Measurements from ENCODE around the gene AFAP1.
A peak's percentile ranks its signal among the peaks of the same experiment; 100 is the strongest.

AFAP1 gene

DNA sequence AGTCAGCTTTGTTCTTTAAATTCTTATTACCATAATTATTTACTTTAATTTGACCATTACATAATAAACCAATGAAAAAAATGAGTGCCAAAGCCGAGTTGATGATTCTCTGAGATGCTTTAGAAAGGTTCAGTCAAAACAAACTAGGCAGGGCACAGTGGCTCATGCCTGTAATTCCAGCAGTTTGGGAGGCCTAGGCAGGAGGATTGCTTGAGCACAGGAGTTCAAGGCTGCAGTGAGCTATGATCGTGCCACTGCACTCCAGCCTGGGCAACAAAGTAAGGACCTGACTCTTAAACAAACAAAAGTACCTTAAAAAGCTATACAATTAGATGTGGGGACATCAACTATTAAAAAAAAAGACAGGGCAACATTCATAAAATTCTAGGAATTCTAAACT lies 75.0 kb downstream of the AFAP1 start:
- Mint-ChIP-seq H3K4me3 (no peak overlapping the region), H3K4me1 (ENCODE audit: low read depth) (peaks cover 24% of the 10 kb centered on the region), H3K9me3 (ENCODE audit: low read depth) (peaks cover 5% of the 10 kb centered on the region), H3K36me3 (peaks cover 6% of the 10 kb centered on the region), H3K27ac (no peak overlapping the region), H3K27me3 (no peaks in the 10 kb centered on the region)

DNA sequence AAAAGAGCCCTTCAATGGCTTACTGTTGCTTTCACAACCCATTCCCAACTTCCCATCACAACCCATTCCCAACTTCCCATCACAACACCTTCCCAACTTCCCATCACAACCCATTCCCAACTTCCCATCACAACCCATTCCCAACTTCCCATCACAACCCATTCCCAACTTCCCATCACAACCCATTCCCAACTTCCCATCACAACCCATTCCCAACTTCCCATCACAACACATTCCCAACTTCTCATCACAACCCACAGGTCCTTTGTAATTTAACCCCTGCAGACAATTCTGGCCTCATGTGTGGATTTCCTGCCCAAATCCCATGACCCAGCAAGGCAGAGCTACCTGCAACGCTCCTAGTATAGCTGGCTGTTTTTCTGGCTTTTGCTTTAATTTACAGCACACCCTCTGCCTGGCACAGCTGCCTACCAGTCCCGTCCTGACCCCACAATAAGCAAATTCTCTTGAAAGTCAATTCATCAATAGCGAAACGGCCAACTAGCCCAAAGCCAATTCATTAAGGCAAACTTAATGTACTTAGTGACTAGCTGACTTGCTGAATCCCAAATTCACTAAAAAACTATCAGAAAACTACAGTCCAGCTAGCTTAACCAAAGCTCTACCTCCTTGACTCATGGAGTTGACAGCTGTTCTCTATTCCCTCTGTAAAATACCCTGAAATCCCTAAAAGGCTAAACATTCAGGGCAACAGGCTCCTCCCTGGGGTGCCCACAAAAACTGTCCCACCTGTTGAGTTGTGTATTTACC lies 75.6 kb downstream of the AFAP1 start:
- Mint-ChIP-seq H3K4me3 (peak overlapping the region; percentile 56), H3K27ac (peak overlapping the region; percentile 64)

DNA sequence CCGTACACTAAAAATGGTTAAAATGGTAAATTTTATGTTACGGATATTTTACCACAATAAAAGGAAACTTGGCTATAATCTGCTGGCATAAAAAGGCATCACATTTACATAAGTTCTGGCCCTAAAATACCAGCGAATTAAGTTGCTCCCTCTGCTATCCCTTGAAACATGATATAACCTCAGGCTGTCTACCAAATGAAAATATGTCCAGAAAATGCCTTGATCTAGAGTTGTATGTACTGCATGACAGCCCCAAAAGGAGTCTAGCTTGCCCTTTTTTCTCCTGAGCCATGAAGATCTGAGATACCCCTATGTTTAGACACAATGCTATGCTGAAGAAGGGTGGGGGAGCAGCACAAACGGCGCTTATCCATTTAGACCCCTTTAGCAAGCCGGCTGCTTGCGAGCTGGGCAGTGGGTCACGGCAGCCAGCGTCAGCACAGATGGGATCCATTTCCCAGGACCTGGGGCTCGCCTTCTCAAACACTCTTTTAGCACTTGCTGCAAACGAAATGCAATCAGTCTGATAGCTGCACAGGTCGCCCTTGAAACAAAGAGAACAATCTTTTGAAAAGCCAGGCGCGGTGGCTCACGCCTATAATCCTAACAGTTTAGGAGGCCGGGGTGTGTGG lies 77.0 kb downstream of the AFAP1 start:
- Mint-ChIP-seq H3K27me3 (no peaks in the 10 kb centered on the region), H3K4me1 (ENCODE audit: low read depth) (peaks cover 20% of the 10 kb centered on the region), H3K4me3 (no peak overlapping the region), H3K27ac (no peak overlapping the region), H3K36me3 (peaks cover 6% of the 10 kb centered on the region), H3K9me3 (ENCODE audit: low read depth) (peaks cover 5% of the 10 kb centered on the region)

More for the DNA sequence above, 75.6 kb downstream of the AFAP1 start:
- H3K36me3 Mint-ChIP-seq, result peaks cover 6% of the 10 kb centered on the region
- H3K27me3 Mint-ChIP-seq, result no peaks in the 10 kb centered on the region
- H3K4me1 Mint-ChIP-seq (ENCODE audit: low read depth), result peaks cover 24% of the 10 kb centered on the region
- peaks cover 5% of the 10 kb centered on the region for H3K9me3 Mint-ChIP-seq (ENCODE audit: low read depth)

DNA sequence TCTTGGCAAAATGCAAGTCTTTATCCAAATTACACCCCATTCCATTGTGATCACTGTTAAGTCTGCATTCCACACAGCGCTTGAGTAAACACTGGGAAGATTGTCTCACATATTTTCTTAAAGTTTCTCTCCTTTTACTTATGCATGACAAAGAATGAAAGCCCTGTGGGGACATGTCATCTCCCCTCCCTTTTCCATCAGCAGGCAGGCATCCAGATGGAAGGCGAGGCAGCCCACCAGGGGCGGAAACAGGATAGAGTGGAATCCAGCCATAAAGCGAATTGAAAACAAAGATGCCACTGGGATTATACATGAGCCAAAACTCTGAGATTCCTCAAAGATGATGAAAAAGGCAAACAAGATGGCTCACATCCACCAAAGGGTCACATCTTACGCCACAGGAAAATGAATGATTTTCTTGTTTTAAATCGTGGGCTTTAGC lies 78.2 kb downstream of the AFAP1 start:
- H3K27me3 Mint-ChIP-seq, result no peaks in the 10 kb centered on the region
- peak overlapping the region; percentile 51 for H3K27ac Mint-ChIP-seq
- H3K4me3 Mint-ChIP-seq, result no peak overlapping the region
- peaks cover 6% of the 10 kb centered on the region for H3K36me3 Mint-ChIP-seq
- peaks cover 30% of the 10 kb centered on the region for H3K4me1 Mint-ChIP-seq (ENCODE audit: low read depth)
- H3K9me3 Mint-ChIP-seq (ENCODE audit: low read depth), result peaks cover 5% of the 10 kb centered on the region

DNA sequence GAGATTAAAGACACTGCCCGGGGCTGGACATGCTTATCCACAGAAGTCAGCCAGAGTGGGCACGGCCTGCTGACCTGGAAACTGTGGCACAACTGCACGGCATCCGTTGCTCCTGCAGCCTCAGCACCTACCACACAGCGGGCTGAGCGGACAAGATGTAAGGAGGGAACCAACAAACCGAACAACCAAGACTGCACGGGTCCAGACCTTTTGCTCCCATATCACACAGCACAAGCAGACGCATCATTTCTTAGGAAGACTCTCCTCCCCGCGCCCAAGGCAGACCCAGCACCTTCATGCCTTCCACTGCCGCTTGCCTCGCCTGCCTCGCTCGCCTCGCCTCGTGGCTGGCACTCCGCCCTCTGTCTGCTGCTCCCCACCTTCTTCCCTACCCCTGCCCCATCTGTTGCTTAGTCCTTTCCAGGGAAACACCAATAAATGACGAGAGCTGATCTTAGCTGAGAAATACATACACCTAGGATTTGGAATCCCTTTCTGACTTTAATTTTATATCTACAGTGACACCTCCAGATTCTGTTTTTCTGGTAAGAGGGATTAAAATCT lies 79.0 kb downstream of the AFAP1 start:
- peaks cover 5% of the 10 kb centered on the region for H3K9me3 Mint-ChIP-seq (ENCODE audit: low read depth)
- no peak overlapping the region for H3K4me3 Mint-ChIP-seq
- H3K36me3 Mint-ChIP-seq, result peaks cover 6% of the 10 kb centered on the region
- H3K27ac Mint-ChIP-seq, result no peak overlapping the region
- peaks cover 37% of the 10 kb centered on the region for H3K4me1 Mint-ChIP-seq (ENCODE audit: low read depth)
- no peaks in the 10 kb centered on the region for H3K27me3 Mint-ChIP-seq

DNA sequence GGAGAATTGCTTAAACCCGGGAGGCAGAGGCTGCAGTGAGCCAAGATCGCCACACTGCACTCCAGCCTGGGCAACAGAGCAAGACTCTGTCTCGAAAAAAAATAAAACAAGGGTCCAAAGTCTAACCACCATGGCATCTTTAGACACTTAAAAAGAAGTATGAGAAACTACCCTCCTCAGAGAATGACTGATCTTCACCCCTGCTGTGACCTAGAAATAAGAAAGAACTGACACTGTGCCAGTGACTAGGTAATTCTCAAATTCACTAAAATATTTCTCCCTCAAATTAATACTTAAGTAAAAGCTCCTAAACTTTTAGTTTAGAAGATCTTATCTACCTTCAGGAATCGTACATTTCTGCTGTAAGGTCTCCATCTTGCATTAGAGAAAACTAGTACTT lies 80.3 kb downstream of the AFAP1 start:
- H3K4me3 Mint-ChIP-seq, result no peak overlapping the region
- H3K27ac Mint-ChIP-seq, result peak overlapping the region; percentile 11
- peaks cover 45% of the 10 kb centered on the region for H3K4me1 Mint-ChIP-seq (ENCODE audit: low read depth)
- H3K9me3 Mint-ChIP-seq (ENCODE audit: low read depth), result peaks cover 4% of the 10 kb centered on the region
- H3K27me3 Mint-ChIP-seq, result no peaks in the 10 kb centered on the region
- H3K36me3 Mint-ChIP-seq, result peaks cover 4% of the 10 kb centered on the region

DNA sequence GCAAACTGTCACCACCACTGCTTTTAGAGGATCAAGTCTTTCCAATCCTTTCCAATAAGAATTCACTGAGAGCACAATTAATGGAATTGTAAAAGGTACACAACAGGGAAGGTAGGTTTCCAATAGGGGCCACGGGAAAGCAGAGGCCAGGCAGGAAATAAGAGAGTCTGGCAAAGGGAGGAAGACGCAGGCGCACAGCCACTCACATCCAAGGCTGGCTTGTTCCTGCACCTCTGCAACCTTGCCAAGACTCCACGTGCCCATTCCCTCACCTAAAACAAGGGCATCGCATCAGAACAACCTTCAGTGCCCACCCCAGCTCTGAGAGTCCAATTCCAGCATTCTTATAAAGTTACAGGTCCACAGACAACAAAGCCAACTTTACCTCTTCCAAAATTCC lies 81.2 kb downstream of the AFAP1 start:
- H3K27me3 Mint-ChIP-seq, result no peaks in the 10 kb centered on the region
- H3K4me3 Mint-ChIP-seq, result no peak overlapping the region
- no peaks in the 10 kb centered on the region for H3K9me3 Mint-ChIP-seq (ENCODE audit: low read depth)
- peaks cover 49% of the 10 kb centered on the region for H3K4me1 Mint-ChIP-seq (ENCODE audit: low read depth)
- peak overlapping the region; percentile 31 for H3K27ac Mint-ChIP-seq
- peaks cover 1% of the 10 kb centered on the region for H3K36me3 Mint-ChIP-seq

DNA sequence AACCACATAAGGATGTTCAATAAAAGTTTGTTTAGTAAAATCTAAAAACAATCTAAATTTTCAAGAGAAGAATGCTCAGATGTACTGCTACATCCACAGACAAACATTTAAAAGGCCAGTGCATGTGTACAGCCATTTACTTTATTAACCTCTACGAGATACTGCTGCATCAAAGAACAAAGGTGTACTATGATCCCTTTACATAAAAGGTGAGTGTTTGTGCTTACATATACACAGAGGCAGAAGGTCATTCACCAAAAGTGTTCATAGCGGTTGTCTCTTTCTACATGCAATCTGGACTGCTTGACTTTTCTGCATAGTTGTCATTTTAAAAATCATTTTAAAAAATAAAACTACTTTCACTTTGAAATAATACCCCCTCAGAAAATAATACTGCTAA lies 81.7 kb downstream of the AFAP1 start:
- Mint-ChIP-seq H3K36me3 (peaks cover 3% of the 10 kb centered on the region), H3K27me3 (no peaks in the 10 kb centered on the region), H3K27ac (peak overlapping the region; percentile 31), H3K9me3 (ENCODE audit: low read depth) (no peaks in the 10 kb centered on the region), H3K4me1 (ENCODE audit: low read depth) (peaks cover 51% of the 10 kb centered on the region), H3K4me3 (no peak overlapping the region)

DNA sequence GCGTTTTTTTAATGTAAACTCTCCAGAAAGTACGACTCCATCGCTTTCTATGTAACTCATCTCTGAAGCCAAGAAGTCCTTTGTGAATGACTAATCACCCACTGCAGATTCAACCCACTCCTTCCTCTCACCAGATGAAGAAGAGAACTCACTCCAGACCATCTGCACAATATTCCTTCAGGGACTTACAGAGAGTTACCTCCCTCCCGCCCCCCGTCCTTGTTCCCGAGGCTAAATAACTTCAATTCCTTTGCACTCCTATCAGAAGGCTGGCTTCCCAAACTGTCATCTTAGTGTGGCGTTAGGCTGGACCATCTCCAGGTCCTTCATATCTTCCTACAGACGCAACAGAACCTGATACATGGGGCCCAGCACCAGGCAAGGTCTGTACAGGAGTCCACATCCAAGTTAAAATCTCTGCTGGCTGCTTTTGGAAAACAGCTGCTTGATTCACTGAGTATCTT lies 82.4 kb downstream of the AFAP1 start:
- Mint-ChIP-seq H3K4me1 (ENCODE audit: low read depth) (peaks cover 58% of the 10 kb centered on the region), H3K4me3 (peak overlapping the region; percentile 80), H3K27me3 (no peaks in the 10 kb centered on the region), H3K36me3 (peaks cover 3% of the 10 kb centered on the region), H3K9me3 (ENCODE audit: low read depth) (no peaks in the 10 kb centered on the region), H3K27ac (peak overlapping the region; percentile 83)

DNA sequence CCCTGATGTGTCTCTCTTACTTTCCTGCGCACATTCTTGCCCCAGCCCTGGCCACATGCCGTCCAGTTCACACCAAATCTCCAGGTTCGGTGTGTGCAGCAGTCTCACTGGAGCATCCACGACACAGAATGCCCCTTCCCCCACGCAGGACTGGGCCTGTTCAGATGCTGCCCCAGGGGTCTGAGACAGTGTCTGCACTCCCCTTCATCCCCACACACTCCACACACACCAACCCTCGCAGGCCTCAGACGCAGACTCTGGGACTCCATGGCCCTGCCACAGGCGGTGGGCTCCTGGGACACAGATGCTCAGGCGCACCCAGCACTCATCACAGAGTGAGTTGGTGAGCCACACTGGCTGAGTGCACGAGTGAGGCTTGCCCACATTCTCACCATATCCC lies 83.9 kb downstream of the AFAP1 start:
- H3K27me3 Mint-ChIP-seq, result no peaks in the 10 kb centered on the region
- peaks cover 3% of the 10 kb centered on the region for H3K36me3 Mint-ChIP-seq
- H3K9me3 Mint-ChIP-seq (ENCODE audit: low read depth), result no peaks in the 10 kb centered on the region
- no peak overlapping the region for H3K27ac Mint-ChIP-seq
- peaks cover 72% of the 10 kb centered on the region for H3K4me1 Mint-ChIP-seq (ENCODE audit: low read depth)
- H3K4me3 Mint-ChIP-seq, result peak overlapping the region; percentile 47

DNA sequence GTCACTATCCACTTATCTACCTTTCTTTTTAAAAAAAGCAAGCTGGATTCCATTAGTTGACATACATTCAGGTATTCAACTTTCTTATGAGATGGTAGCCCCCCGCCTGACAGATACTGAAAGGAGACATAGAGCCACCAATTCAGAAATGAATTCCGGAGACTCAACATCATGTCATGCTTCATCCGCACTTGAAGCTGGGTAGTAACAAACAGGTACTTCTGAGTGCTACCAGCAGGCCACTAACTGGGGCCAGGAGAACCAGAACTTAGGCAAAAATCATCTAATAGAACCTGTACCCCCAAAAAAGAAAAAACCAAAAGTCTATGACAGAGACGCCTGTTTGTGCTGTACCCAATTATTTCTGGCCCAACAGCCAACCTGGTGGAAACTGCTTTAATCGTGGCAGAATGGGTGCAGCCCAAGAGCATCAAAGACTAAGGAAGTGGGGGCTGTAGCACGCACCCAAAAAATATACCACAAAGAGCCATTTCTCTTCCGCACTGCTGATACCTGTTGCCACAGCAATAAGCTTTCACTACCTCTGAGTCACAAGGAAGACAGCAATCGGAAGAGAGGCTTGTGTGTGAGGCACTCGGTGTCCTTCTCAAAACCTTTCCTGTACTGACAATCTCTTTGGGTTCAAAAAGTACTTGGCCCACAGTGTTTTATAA lies 84.8 kb downstream of the AFAP1 start:
- Mint-ChIP-seq H3K9me3 (ENCODE audit: low read depth) (no peaks in the 10 kb centered on the region), H3K27ac (peak overlapping the region; percentile 88), H3K36me3 (peaks cover 5% of the 10 kb centered on the region), H3K4me1 (ENCODE audit: low read depth) (peaks cover 78% of the 10 kb centered on the region), H3K27me3 (no peaks in the 10 kb centered on the region), H3K4me3 (peak overlapping the region; percentile 74)

DNA sequence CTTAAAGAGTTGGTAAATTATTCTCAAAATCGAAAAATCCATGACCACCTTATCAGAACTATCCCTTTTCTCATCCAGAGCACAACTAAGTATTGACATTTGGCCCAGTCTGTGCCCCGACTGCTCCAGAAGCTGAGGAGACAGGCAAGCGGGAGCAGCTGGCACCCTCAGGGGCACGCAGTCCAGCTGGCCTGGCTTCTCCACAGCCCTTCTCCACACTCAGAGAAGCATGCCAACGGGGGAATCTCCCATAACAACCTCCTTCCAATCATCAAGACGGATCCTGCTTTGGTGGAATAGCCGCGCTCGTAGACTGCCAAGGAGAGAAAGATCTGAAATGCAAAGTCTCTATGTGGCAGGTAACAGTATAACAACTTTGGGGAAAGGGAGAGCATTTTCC lies 85.4 kb downstream of the AFAP1 start:
- Mint-ChIP-seq H3K4me1 (ENCODE audit: low read depth) (peaks cover 82% of the 10 kb centered on the region), H3K27me3 (no peaks in the 10 kb centered on the region)

DNA sequence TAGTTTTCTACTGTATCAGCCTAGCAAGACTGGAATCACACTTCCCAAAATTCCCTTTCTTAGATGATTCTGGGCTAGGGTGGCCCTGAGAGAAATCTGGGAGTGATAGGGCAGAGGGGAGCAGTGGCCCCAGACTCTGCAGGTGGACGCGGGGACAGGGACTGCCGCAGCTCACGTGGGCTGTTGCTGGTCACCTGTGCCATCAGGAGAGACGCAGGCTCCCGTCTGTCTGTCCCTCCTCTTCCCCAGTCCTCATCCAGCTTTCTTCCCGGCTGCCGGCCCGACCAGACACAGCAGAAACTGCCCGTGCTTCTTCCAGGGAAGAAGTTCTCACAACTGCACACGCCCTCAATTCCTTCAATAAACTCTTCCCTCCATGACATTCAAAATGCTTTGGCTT lies 86.4 kb downstream of the AFAP1 start:
- Mint-ChIP-seq H3K4me3 (no peak overlapping the region), H3K27ac (peak overlapping the region; percentile 69), H3K27me3 (no peaks in the 10 kb centered on the region), H3K36me3 (peaks cover 10% of the 10 kb centered on the region), H3K9me3 (ENCODE audit: low read depth) (no peaks in the 10 kb centered on the region), H3K4me1 (ENCODE audit: low read depth) (peaks cover 81% of the 10 kb centered on the region)

More for the DNA sequence above, 85.4 kb downstream of the AFAP1 start:
- H3K4me3 Mint-ChIP-seq, result peak overlapping the region; percentile 74
- H3K36me3 Mint-ChIP-seq, result peaks cover 8% of the 10 kb centered on the region
- peak overlapping the region; percentile 88 for H3K27ac Mint-ChIP-seq
- H3K9me3 Mint-ChIP-seq (ENCODE audit: low read depth), result no peaks in the 10 kb centered on the region

DNA sequence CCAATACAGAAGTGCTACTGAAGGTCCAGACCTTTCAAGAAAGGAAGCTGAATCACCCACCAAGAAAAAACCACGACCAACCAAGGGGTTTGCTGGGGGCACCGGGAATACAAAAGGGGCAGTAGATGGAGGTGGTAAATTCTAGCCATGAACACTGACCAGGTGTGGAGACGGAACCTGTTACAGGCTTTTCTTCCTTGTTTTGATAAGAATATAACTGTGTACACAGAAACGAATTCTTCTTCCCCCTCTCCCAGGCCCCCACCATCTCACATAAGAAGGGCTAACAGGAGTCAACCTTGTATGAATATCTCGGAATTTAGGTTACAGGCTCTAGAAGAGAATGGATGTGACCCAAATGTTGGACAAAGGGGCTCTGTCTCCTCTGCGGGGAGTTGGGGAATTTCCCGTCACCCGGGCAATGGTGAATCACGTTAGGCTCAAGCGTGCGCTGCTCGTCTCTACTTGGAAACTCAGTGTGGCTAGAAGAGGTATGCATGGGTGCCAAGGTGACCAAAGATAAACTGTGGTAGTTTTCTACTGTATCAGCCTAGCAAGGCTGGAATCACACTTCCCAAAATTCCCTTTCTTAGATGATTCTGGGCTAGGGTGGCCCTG lies 87.0 kb downstream of the AFAP1 start:
- peaks cover 79% of the 10 kb centered on the region for H3K4me1 Mint-ChIP-seq (ENCODE audit: low read depth)

More for the DNA sequence above, 87.0 kb downstream of the AFAP1 start:
- Mint-ChIP-seq H3K27me3 (no peaks in the 10 kb centered on the region), H3K27ac (no peak overlapping the region), H3K36me3 (peaks cover 10% of the 10 kb centered on the region), H3K4me3 (no peak overlapping the region), H3K9me3 (ENCODE audit: low read depth) (no peaks in the 10 kb centered on the region)

All from activated naive CD8-positive, alpha-beta T cell (primary cell).